Duodenal mucosa (tissue), 2 donors: ENCODE measurements around the gene ERGIC1.

Source experiments
- H3K27ac ChIP-seq: one replicate; pipeline ENCODE4 v1.7.0; 2013; ENCODE audit warnings: low read depth, low read length
- H3K27me3 ChIP-seq, 2 donors: one replicate each; pipeline ENCODE4 v1.7.0; 2013; ENCODE audit warnings: low read length in 2 of 2, control low read depth in 1 of 2; ENCODE audit not compliant: insufficient read depth in 2 of 2, control insufficient read depth in 1 of 2
- H3K36me3 ChIP-seq, 2 donors: one replicate each; pipeline ENCODE4 v1.7.0; 2013; ENCODE audit warnings: low read length in 2 of 2, control low read depth in 1 of 2; ENCODE audit not compliant: insufficient read depth in 2 of 2, control insufficient read depth in 1 of 2
- H3K4me1 ChIP-seq, 2 donors: one replicate each; pipeline ENCODE4 v1.7.0; 2013; ENCODE audit warnings: low read length in 2 of 2, control low read depth in 1 of 2; ENCODE audit not compliant: insufficient read depth in 2 of 2, control insufficient read depth in 1 of 2
- H3K4me3 ChIP-seq, 2 donors: one replicate each; pipeline ENCODE4 v1.7.0; 2013; ENCODE audit warnings: low read length in 2 of 2, low read depth in 1 of 2
- H3K9ac ChIP-seq, 2 donors: one replicate each; pipeline ENCODE4 v1.7.0; 2013; ENCODE audit warnings: low read length in 2 of 2, low read depth in 1 of 2
- H3K9me3 ChIP-seq, 2 donors: one replicate each; pipeline ENCODE4 v1.7.0; 2013; ENCODE audit warnings: low read length in 2 of 2, control low read depth in 1 of 2; ENCODE audit not compliant: control insufficient read depth in 1 of 2

Gene ERGIC1

GRCh38 chr5:172828911-172829431 lies 5.1 kb upstream of the ERGIC1 start:
- Histone ChIP-seq H3K9ac (no peak overlapping the region), H3K4me3 (no peak overlapping the region), H3K4me1 (peaks cover 0 to 5% of the 10 kb centered on the region in 2 donors), H3K9me3 (peaks cover 3% of the 10 kb centered on the region in 2 donors), H3K36me3 (no peaks in the 10 kb centered on the region), H3K27ac (no peak overlapping the region), H3K27me3 (no peaks in the 10 kb centered on the region)

- Histone ChIP-seq H3K9me3 (peaks cover 3% of the 10 kb centered on the region in 2 donors), H3K4me1 (peaks cover 4 to 9% of the 10 kb centered on the region in 2 donors), H3K36me3 (no peaks in the 10 kb centered on the region), H3K4me3 (no peak overlapping the region), H3K9ac (no peak overlapping the region), H3K27me3 (no peaks in the 10 kb centered on the region), H3K27ac (no peak overlapping the region)
These were observed 3.7 kb upstream of the ERGIC1 start for GRCh38 chr5:172830275-172830799.

- H3K4me3 ChIP-seq, result no peak overlapping the region
- H3K4me1 ChIP-seq, result peaks cover 11 to 17% of the 10 kb centered on the region in 2 donors
- H3K36me3 ChIP-seq, result no peaks in the 10 kb centered on the region
- H3K27me3 ChIP-seq, result no peaks in the 10 kb centered on the region
- H3K9ac ChIP-seq, result no peak overlapping the region
- no peak overlapping the region for H3K27ac ChIP-seq
- no peaks in the 10 kb centered on the region for H3K9me3 ChIP-seq
These were observed 3.0 kb upstream of the ERGIC1 start for GRCh38 chr5:172830876-172831662.

- H3K9ac ChIP-seq, result peak overlapping the region in 1 of 2 donors; percentile 57
- peak overlapping the region; percentile 35 for H3K27ac ChIP-seq
- H3K4me3 ChIP-seq, result no peak overlapping the region
- no peaks in the 10 kb centered on the region for H3K36me3 ChIP-seq
- no peaks in the 10 kb centered on the region for H3K27me3 ChIP-seq
- H3K9me3 ChIP-seq, result no peaks in the 10 kb centered on the region
- H3K4me1 ChIP-seq, result peaks cover 27 to 32% of the 10 kb centered on the region in 2 donors
These were observed 1.4 kb upstream of the ERGIC1 start for GRCh38 chr5:172832383-172833315.

GRCh38 chr5:172833372-172833685 lies 722 bp upstream of the ERGIC1 start:
- H3K27ac ChIP-seq, result no peak overlapping the region
- no peaks in the 10 kb centered on the region for H3K9me3 ChIP-seq
- no peaks in the 10 kb centered on the region for H3K27me3 ChIP-seq
- peak overlapping the region; percentile 61 to 78 for H3K4me3 ChIP-seq
- H3K36me3 ChIP-seq, result no peaks in the 10 kb centered on the region
- peak overlapping the region; percentile 57 to 80 for H3K9ac ChIP-seq
- H3K4me1 ChIP-seq, result peaks cover 33 to 39% of the 10 kb centered on the region in 2 donors

- Histone ChIP-seq H3K4me1 (peaks cover 33 to 43% of the 10 kb centered on the region in 2 donors), H3K36me3 (no peaks in the 10 kb centered on the region), H3K9ac (peak overlapping the region; percentile 73 to 89), H3K4me3 (peak overlapping the region; percentile 80 to 87), H3K9me3 (no peaks in the 10 kb centered on the region), H3K27me3 (no peaks in the 10 kb centered on the region), H3K27ac (peak overlapping the region; percentile 80)
These were observed 601 bp downstream of the ERGIC1 start for GRCh38 chr5:172834415-172835289.

- peaks cover 35 to 43% of the 10 kb centered on the region in 2 donors for H3K4me1 ChIP-seq
- H3K4me3 ChIP-seq, result peak overlapping the region; percentile 80 to 87
- peak overlapping the region; percentile 73 to 89 for H3K9ac ChIP-seq
- peak overlapping the region; percentile 80 for H3K27ac ChIP-seq
- no peaks in the 10 kb centered on the region for H3K27me3 ChIP-seq
- H3K36me3 ChIP-seq, result no peaks in the 10 kb centered on the region
- H3K9me3 ChIP-seq, result no peaks in the 10 kb centered on the region
These were observed 1.4 kb downstream of the ERGIC1 start for GRCh38 chr5:172835290-172835993.

- Histone ChIP-seq H3K27ac (peak overlapping the region; percentile 80), H3K4me3 (peak overlapping the region; percentile 80 to 87), H3K9me3 (no peaks in the 10 kb centered on the region), H3K9ac (peak overlapping the region; percentile 73 to 89), H3K4me1 (peaks cover 40 to 43% of the 10 kb centered on the region in 2 donors), H3K27me3 (no peaks in the 10 kb centered on the region), H3K36me3 (peaks cover 0 to 3% of the 10 kb centered on the region in 2 donors)
These were observed 1.9 kb downstream of the ERGIC1 start for GRCh38 chr5:172835994-172836356.

GRCh38 chr5:172837640-172838039 lies 3.6 kb downstream of the ERGIC1 start:
- Histone ChIP-seq H3K27me3 (no peaks in the 10 kb centered on the region), H3K9me3 (no peaks in the 10 kb centered on the region), H3K27ac (peak overlapping the region; percentile 71), H3K4me1 (peaks cover 42 to 46% of the 10 kb centered on the region in 2 donors), H3K9ac (peak overlapping the region; percentile 10 to 48), H3K36me3 (peaks cover 0 to 10% of the 10 kb centered on the region in 2 donors), H3K4me3 (peak overlapping the region; percentile 28 to 51)
